Ishikawa (cell line): ENCODE results near the gene OR10H4.

Experiments
- NFIC ChIP-seq: IDR thresholded peaks from 2 replicates; pipeline ENCODE4 v1.6.1; 2012
- RAD21 ChIP-seq: IDR thresholded peaks from 2 replicates; pipeline ENCODE4 v1.6.1; 2012; ENCODE audit warnings: low read depth
- REST ChIP-seq: IDR thresholded peaks from 2 replicates; pipeline ENCODE4 v1.6.1; 2012; ENCODE audit warnings: low read depth, mild to moderate bottlenecking
- TAF1 ChIP-seq: IDR thresholded peaks from 2 replicates; pipeline ENCODE4 v1.6.1; 2012; ENCODE audit warnings: low read depth, mild to moderate bottlenecking

DNA sequence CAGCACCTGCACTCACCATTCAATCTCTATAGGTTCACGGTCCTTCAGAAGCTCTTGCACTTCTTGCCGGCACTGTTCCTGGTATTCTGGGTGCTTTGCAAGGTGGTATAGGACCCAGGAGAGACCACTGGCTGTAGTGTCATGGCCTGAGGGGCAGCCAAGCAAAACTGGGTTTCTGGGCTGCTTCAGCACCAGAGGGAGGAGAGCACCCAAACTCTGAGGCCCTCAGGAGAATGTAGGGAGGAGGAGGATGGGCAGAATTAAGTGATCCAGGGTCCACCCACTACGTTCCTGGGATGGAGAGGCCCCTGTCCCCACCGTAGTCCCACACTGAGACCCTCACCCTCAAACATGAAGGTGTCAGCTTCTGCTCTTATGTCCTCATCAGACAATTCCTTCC lies 26.8 kb upstream of the OR10H4 start:
- TF ChIP-seq TAF1 (no peak), REST (peak; percentile 54; the same call in 1 of the 2 replicates), RAD21 (no peak), NFIC (no peak)
